ENCODE results near the gene SERPINB7. TPM values are rescaled to one million over a fixed set of nuclear protein-coding genes. Genes with fewer than 3 reads are reported as not detected.

The SERPINB7 gene
- total and polyA plus RNA-seq, 2 experiments from 2014 or later, result 0.10 to 0.77 TPM

DNA sequence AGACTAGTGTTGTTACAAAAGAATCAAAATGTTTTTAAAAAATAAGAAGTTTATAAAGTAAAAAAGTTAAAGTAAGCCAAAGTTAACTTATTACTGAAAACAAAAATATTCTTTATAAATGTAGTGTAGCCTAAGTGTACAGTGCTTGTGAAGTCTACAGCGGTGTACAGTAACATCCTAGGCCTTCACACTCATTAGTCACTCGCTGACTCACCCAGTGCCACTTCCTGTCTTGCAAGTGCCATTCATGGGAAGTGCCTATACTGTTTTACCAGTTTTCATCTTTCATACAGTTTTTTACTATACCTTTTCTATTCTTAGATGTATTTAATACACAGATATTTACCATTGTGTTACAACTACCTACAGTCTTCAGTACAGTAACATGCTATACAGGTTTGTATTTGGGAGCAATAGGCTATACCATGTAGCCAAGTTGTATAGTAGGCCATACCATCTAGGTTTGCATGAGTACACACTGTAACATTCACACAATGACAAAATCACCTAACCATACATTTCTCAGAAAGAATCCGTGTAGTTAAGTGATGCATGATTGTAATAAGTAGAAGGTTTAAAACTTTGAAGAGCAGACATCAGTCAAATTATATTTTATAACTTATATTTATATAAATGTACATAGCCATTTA, 13.4 kb downstream of the SERPINB7 start:
- DNase-seq (ENCODE audit: low spot score), result no peak
- no peak overlapping the region for H3K4me2 ChIP-seq
- no peaks in the 10 kb centered on the region for H3K9me2 ChIP-seq (replicated peaks; ENCODE audit: insufficient read depth)
- no peak for TF ChIP-seq EZH2phosphoT487 (IDR thresholded peaks at IDR 0.05; ENCODE audit: low read depth, severe bottlenecking, unreplicated experiment)
- TF ChIP-seq, protein P1, sequence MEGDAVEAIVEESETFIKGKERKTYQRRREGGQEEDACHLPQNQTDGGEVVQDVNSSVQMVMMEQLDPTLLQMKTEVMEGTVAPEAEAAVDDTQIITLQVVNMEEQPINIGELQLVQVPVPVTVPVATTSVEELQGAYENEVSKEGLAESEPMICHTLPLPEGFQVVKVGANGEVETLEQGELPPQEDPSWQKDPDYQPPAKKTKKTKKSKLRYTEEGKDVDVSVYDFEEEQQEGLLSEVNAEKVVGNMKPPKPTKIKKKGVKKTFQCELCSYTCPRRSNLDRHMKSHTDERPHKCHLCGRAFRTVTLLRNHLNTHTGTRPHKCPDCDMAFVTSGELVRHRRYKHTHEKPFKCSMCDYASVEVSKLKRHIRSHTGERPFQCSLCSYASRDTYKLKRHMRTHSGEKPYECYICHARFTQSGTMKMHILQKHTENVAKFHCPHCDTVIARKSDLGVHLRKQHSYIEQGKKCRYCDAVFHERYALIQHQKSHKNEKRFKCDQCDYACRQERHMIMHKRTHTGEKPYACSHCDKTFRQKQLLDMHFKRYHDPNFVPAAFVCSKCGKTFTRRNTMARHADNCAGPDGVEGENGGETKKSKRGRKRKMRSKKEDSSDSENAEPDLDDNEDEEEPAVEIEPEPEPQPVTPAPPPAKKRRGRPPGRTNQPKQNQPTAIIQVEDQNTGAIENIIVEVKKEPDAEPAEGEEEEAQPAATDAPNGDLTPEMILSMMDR (IDR thresholded peaks at IDR 0.05; ENCODE audit: poor library complexity), result no peak
- no peak for TF ChIP-seq EZH2 (IDR thresholded peaks at IDR 0.05; ENCODE audit: borderline replicate concordance)
- no peak overlapping the region for H3K27ac ChIP-seq
- H3K9me3 ChIP-seq (ENCODE audit: low read depth), result no peaks in the 10 kb centered on the region
- no peaks in the 10 kb centered on the region for H3K36me3 ChIP-seq (replicated peaks; ENCODE audit: insufficient read depth, low read depth)
- no peaks in the 10 kb centered on the region for H3K79me2 ChIP-seq
- H3K4me3 ChIP-seq, result no peak overlapping the region
- WGBS (ENCODE audit: low lambda C conversion rate, missing lambda C conversion rate), result 89% methylated on average over 3 of the region's 3 CpGs
- H4K20me1 ChIP-seq (ENCODE audit: insufficient read depth, poor library complexity, severe bottlenecking), result no peaks in the 10 kb centered on the region
- no peaks in the 10 kb centered on the region for H3K27me3 ChIP-seq
- no peak overlapping the region for H2AFZ ChIP-seq
- no peaks in the 10 kb centered on the region for H3K4me1 ChIP-seq (ENCODE audit: insufficient read depth)

DNA sequence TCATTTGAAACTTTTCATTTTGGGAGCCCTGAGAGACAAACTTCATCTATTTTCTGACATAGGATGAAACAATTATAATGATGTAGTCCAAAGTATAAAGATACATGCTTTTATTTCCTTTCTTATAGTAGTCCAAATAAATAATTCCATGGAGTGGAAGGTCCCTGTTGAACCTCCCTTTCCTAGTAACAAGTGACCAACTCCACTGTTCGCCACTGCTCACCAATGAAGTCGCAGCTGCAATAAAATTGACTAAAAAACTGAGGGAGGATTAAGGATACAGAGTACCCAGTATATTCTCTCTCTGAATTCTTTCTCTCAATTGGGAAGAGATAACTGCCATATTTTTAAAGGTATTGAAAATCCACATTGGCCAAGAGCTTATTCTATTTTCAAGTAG, 14.1 kb downstream of the SERPINB7 start:
- H2AFZ ChIP-seq, result no peak overlapping the region
- DNase-seq (ENCODE audit: low spot score), result no peak
- no peaks in the 10 kb centered on the region for H3K36me3 ChIP-seq (replicated peaks; ENCODE audit: insufficient read depth, low read depth)
- no peak for TF ChIP-seq EZH2 (IDR thresholded peaks at IDR 0.05; ENCODE audit: borderline replicate concordance)
- TF ChIP-seq EZH2phosphoT487 (IDR thresholded peaks at IDR 0.05; ENCODE audit: low read depth, severe bottlenecking, unreplicated experiment), result no peak
- TF ChIP-seq, protein P1 (IDR thresholded peaks at IDR 0.05; ENCODE audit: poor library complexity), result no peak
- H3K4me3 ChIP-seq, result no peak overlapping the region
- no peaks in the 10 kb centered on the region for H3K9me3 ChIP-seq (ENCODE audit: low read depth)
- 92% methylated on average over 2 of the region's 2 CpGs for WGBS (ENCODE audit: low lambda C conversion rate, missing lambda C conversion rate)
- H3K9me2 ChIP-seq (replicated peaks; ENCODE audit: insufficient read depth), result no peaks in the 10 kb centered on the region
- no peak overlapping the region for H3K4me2 ChIP-seq
- no peaks in the 10 kb centered on the region for H3K79me2 ChIP-seq
- H4K20me1 ChIP-seq (ENCODE audit: insufficient read depth, poor library complexity, severe bottlenecking), result no peaks in the 10 kb centered on the region
- no peaks in the 10 kb centered on the region for H3K27me3 ChIP-seq
- no peak overlapping the region for H3K27ac ChIP-seq
- no peaks in the 10 kb centered on the region for H3K4me1 ChIP-seq (ENCODE audit: insufficient read depth)

DNA sequence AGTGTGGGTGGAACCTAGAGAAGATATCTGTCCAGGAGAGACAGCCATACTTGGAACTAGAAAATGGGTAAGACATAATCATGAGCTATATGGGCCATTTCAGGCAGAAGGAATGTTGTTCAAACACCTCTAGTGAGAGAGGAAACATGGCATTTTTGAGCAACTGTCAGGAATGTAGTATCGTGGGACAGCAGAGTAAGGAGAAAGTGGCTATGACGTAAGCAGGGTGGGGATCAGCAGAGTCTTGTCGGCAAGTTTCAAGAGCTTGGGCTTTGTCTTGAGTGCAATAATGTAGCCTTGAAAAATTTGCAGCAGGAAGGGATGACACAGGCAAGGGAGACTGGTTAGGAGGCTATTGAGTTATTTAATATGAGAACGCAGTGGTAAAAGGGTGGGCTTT, 20.4 kb downstream of the SERPINB7 start:
- H3K9me2 ChIP-seq (replicated peaks; ENCODE audit: insufficient read depth), result no peaks in the 10 kb centered on the region
- H3K79me2 ChIP-seq, result no peaks in the 10 kb centered on the region
- WGBS (ENCODE audit: low lambda C conversion rate, missing lambda C conversion rate), result 79% methylated on average over 4 of the region's 4 CpGs
- H4K20me1 ChIP-seq (ENCODE audit: insufficient read depth, poor library complexity, severe bottlenecking), result no peaks in the 10 kb centered on the region
- DNase-seq (ENCODE audit: low spot score), result no peak
- TF ChIP-seq, protein P1 (IDR thresholded peaks at IDR 0.05; ENCODE audit: poor library complexity), result no peak
- TF ChIP-seq EZH2 (IDR thresholded peaks at IDR 0.05; ENCODE audit: borderline replicate concordance) (no peak), EZH2phosphoT487 (IDR thresholded peaks at IDR 0.05; ENCODE audit: low read depth, severe bottlenecking, unreplicated experiment) (no peak)
- H3K27ac ChIP-seq, result no peak overlapping the region
- H3K4me3 ChIP-seq, result no peak overlapping the region
- H3K9me3 ChIP-seq (ENCODE audit: low read depth), result no peaks in the 10 kb centered on the region
- no peak overlapping the region for H2AFZ ChIP-seq
- no peaks in the 10 kb centered on the region for H3K27me3 ChIP-seq
- no peaks in the 10 kb centered on the region for H3K4me1 ChIP-seq (ENCODE audit: insufficient read depth)
- H3K36me3 ChIP-seq (replicated peaks; ENCODE audit: insufficient read depth, low read depth), result no peaks in the 10 kb centered on the region
- no peak overlapping the region for H3K4me2 ChIP-seq
